HUDEP-2 (cell line): ENCODE measurements around the gene GIMAP5.

Experiments used
- DNase-seq, 76 experiments: peaks; one replicate each; lab custom pipeline; 2025; ENCODE audit not compliant: unreplicated experiment in 76 of 76; lab: John Stamatoyannopoulos, UW

Gene GIMAP5

GRCh38 chr7:150737265-150738055, at the start of gene GIMAP5:
Gene GIMAP5 (plus strand): TSS chr7:150737418. CDS start chr7:150740885, 3,467 bp downstream.
- DNase-seq: no peak

DNA sequence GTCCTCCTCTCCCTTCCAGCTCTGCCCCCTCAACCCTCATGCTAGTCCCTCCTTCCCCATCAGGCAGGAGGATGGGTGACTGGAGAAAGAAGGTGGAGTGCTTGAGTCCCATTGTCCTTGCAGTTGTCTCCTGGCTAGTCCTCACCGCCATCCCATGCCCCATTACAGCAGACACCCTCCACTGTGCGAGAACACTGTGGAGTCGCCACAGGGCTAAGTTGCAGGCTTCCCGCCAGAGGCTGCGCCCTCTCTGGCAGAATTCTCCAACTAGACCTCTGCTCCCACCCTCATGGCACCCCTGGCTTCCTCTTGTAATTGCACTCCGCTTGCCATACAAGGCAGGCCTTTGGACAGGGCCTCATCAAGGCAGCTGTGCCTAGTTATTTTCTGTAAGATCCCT, 48.6 kb upstream of the GIMAP5 start:
- DNase-seq: no peak

DNA sequence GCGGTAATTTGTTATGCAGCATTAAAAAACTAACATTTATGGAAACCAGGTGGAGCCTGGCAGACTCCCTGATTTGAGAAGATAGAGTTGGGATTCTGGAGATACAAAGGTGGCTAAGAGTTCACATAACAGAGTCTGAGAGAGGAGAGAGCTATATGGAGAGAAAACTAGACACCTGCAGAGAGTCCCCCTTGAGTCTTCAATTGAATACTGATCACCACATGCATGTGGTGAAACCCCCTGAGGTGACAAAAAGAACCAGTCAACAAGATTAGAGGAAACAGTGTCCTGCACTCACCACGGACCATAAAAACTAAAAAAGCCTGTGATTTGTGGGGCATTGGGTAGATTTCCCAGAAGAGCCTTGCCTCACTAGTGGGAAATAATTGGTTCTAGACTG, 41.6 kb upstream of the GIMAP5 start:
- DNase-seq: no peak

GRCh38 chr7:150703209-150703608, 34.0 kb upstream of the GIMAP5 start:
- DNase-seq: no peak

GRCh38 chr7:150715293-150715692, 21.9 kb upstream of the GIMAP5 start:
- DNase-seq: no peak

GRCh38 chr7:150715738-150716137, 21.5 kb upstream of the GIMAP5 start:
- no peak for DNase-seq

GRCh38 chr7:150716368-150716767, 20.9 kb upstream of the GIMAP5 start, which contains the start of gene GIMAP1:
Gene GIMAP1 (plus strand): TSS chr7:150716613. CDS start chr7:150719048, 2,435 bp downstream.
- no peak for DNase-seq

GRCh38 chr7:150716939-150717338, 20.3 kb upstream of the GIMAP5 start:
- no peak for DNase-seq

- DNase-seq: no peak
Measured at GRCh38 chr7:150717814-150718420, 19.3 kb upstream of the GIMAP5 start.

- no peak for DNase-seq
Measured at GRCh38 chr7:150719436-150719835, 17.8 kb upstream of the GIMAP5 start.

DNA sequence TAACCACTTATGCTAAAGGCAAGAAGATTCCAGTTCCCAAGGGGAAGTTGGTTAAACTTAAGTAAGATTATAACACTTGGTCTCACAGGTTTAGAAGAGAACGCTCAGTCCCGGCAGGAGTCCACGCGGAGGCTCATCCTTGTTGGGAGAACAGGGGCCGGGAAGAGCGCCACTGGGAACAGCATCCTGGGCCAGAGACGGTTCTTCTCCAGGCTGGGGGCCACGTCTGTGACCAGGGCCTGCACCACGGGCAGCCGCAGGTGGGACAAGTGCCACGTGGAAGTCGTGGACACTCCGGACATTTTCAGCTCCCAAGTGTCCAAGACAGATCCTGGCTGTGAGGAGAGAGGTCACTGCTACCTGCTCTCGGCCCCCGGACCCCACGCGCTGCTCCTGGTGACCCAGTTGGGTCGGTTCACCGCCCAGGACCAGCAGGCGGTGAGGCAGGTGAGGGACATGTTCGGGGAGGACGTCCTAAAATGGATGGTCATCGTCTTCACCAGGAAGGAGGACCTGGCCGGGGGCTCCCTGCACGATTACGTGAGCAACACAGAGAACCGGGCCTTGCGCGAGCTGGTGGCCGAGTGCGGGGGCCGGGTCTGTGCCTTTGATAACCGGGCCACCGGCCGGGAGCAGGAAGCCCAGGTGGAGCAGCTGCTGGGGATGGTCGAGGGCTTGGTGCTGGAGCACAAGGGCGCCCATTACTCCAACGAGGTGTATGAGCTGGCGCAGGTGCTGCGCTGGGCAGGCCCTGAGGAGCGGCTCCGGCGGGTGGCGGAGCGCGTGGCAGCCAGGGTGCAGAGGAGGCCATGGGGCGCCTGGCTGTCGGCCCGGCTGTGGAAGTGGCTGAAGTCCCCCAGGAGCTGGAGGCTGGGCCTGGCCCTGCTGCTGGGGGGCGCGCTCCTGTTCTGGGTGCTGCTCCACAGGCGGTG, 17.0 kb upstream of the GIMAP5 start:
- no peak for DNase-seq

DNA sequence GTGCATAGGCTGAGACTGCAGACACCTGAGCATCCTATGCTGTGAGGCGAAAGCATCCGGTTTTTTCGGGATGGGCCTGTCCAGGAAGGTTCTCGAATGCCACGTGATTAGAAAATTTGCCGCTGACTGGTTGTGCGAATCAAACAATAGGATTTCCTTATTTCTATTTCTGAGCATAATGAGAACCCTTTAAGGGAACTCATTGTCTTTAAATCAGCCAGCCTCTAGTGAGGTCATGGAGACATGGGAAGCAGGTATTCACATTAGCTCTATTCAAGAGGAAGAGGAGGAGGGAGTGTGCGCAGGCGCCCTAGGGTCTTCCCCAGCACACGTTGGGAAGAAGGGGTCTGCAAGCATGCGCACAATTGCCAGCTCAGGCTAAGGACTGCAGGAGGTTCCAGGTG, 15.2 kb upstream of the GIMAP5 start:
- DNase-seq: no peak

DNA sequence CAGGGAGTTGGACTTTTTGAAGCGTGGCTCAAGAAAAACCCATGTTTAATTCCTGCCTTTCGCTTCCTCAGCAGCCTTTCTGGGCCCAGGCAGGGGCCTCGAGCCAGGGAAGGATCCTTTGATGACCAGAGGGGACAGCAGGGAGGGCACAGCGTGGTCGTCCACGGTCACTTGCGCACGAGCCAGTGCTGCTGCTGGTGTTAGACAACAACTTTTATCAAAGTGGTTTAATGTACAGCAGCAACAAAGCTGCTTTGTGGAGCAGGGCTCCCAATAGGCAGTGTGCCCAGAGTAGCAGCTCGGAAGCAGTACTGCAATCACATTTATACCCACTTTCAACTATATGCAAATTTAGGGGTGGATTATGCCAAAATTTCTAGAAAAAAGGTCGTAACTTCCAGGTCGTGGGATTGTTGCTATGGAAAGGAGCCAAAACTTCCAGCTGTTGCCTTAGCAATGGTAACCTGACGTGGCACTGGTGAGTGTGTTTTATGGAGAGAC, 14.7 kb upstream of the GIMAP5 start:
- DNase-seq: no peak

DNA sequence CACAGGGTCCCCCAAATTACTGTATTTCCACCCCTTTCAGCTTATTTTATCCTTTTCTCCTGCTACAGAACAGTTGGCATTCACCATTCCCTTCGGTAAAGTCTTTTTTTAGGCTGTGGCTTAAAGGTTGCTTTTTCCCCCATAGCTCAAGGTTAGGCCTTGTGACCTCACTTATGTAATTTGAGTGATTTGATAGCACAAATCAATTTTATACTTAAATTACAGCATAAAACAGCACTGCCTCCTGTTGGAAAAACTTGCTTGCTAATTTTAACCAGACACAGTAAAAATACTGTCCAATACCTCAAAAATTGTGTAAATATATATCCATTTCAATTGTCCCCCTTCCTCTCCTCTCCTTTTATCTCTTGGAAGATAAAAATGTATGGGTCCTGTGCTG, 13.8 kb upstream of the GIMAP5 start:
- no peak for DNase-seq

DNA sequence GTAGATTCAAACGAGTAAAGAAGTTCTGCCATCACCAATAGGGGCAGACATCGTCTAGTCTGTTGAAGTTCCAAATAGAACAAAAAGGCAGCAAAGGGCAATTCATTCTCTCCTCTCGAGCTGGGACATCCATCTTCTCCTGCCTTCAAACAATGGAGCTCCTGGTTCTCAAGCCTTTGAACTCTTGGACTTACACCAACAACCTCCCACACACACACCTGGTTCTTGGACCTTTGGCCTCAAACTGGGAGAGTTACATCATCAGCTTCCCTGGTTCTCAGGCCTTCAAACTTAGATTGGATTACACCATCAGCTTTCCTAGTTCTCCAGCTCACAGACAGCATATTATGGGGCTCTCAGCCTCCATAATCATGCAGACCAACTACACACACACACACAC, 9.8 kb upstream of the GIMAP5 start:
- DNase-seq: no peak

DNA sequence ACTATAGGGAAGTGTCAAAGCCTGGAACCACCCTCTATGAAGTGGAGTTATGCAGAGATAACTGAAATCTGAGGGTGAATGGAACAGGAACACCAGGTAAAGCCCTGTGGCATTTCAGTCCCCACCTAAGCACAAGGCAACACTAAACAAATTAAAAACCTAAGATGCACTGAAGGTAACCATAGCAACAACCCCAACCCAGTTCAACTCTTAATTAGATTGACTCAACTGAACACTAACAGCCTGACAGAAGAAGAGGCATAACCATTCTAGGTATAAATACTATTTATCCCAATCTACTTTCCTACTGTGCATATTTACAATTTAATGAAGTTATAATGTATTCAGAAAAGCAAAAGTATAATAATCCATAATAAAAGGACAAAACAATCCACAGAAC, 9.2 kb upstream of the GIMAP5 start:
- DNase-seq: no peak

DNA sequence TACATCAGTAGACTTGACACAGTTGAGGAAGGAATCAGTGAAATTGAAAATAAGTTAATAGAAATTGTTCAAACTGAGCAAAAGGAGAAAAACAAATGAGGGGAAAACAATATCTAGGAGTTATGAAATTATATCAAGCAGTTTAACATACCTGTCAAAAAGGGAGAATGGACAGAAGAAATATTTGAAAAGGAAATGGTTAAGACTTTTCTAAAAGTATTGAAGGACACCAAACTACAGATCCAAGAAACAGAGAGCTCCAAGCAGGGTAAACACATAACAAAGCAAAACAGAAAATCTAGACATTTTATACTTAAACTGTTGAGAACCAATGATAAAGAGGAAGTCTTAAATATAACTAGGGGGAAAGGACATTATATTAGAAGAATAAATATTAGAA, 8.6 kb upstream of the GIMAP5 start:
- DNase-seq: no peak

- no peak for DNase-seq
Measured at GRCh38 chr7:150731916-150732315, 5.3 kb upstream of the GIMAP5 start.

- DNase-seq: no peak
Measured at GRCh38 chr7:150732786-150733481, 4.3 kb upstream of the GIMAP5 start.

- no peak for DNase-seq
Measured at GRCh38 chr7:150733482-150734095, 3.6 kb upstream of the GIMAP5 start.
